Activated CD8-positive, alpha-beta memory T cell treated with anti-CD3 and anti-CD28 coated beads, Interleukin-2, amount 50 U/mL, for 48 hours (primary cell): ENCODE data around the gene AFG3L2.

Experiments
- DNase-seq: peaks from one replicate; pipeline ENCODE4 v3.0.0-alpha.2; 2020

The AFG3L2 gene

DNA sequence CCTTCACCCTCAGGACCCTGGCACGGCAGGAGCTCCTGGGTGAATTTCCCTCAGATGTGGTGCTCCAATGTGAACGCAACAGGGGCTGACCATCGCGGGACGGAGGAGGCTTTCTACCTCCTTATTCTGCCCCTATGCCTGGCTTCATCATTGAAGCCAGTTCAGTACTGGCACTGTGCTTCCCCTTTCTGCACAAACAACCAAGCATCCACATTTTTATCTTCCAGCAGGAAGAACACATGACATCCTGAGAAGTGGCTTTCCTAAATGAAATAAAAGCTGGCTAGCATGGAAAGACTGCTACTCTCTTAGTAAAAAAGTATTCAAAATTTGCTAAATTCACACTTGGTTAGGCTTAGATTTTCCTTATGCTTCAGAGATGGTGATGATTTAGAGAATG lies 24.8 kb downstream of the AFG3L2 start:
- DNase-seq, result no peak

DNA sequence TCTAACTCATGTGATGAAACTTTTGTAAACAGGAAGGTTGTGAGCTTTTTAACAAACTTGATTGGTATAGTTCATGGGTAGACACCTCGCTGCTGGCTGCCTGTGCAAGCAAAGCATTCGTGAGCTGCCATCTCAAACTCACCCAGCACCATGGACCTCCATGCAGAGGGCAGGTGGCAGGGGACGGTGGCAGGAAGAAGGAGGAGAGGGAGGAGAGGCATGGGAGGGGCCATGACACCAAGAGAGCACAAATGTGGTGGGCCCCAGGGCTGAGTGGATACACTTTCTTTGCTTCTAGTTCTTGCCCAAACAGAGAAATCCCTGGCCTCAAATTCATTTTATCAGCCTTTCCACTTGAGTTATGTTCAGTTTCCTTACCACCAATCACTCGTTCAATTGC lies 29.1 kb downstream of the AFG3L2 start:
- DNase-seq, result no peak

GRCh38 chr18:12346240-12346565 lies 30.8 kb downstream of the AFG3L2 start:
- peak; percentile 42 for DNase-seq

- DNase-seq, result peak; percentile 44
Measured at GRCh38 chr18:12345491-12346239, 31.4 kb downstream of the AFG3L2 start.

DNA sequence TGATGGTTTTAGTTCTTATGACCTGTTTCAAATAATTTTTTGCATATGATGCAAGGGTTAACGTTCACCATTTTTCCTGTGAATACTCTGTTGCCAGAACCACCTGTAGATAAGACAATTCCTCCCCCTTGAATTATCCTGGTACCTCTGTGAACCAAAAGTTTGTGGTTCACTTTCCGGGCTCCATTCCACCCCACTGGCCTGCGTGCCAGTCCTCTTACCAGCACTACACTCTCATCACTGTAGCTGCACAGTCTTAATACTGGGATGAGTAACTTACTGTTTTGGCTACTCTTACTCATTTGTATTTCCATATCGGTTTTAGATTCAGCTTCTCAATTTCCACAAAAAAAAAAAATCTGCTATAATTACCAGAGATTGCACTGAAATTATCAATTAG lies 34.4 kb downstream of the AFG3L2 start:
- no peak for DNase-seq

DNA sequence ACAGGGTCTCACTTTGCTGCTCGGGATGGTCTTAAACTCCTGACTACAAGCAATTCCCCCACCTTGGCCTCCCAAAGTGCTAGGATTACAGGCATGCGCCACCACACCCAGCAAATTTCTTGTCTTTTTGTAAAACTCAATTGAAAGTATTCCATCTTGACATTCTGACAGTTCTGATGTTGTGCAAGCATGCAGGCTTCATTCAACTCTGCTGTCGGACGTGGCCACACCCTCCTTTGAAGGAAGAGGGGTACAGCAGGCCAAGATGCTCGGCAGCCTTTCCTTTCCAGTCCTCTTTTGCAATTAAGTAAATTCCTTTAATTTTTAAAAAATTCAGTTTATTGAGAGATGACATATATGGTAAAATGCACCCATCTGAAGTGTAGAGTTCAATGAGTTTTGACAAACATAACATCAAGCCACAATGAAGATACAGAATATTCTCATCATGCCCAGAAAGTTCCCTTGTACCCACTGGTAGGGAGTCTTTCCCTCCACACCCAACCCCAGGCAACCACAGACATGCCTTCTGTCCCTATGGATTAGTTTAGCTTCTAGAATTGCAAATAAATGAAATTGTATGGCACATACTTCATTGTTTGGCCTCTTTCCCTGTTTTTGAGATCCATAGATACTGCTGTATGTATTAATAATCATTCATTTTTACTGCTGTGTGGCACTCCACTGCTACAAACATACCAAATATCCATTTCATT lies 35.9 kb downstream of the AFG3L2 start:
- DNase-seq, result no peak

GRCh38 chr18:12338382-12338781 lies 38.6 kb downstream of the AFG3L2 start:
- DNase-seq, result no peak

DNA sequence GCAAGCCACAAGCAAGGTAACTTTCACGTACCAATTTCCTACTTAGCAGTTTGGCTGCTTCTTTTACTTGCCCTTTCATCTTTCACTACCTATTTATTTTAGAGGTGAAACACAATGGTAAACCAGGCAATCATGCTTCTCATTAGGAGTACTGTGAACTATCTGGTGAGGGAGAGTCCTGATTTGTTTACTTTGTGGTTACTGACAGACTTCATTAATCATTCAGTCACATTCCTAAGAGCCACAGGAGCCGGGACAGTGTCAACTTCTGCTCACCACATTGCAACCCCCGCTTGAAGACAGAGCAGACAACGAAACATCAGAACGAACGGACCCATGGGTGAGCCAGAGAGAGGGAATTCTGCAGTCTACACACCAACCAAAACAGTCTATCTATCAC lies 40.1 kb downstream of the AFG3L2 start:
- DNase-seq, result no peak

GRCh38 chr18:12336171-12336613 lies 40.8 kb downstream of the AFG3L2 start:
- no peak for DNase-seq

DNA sequence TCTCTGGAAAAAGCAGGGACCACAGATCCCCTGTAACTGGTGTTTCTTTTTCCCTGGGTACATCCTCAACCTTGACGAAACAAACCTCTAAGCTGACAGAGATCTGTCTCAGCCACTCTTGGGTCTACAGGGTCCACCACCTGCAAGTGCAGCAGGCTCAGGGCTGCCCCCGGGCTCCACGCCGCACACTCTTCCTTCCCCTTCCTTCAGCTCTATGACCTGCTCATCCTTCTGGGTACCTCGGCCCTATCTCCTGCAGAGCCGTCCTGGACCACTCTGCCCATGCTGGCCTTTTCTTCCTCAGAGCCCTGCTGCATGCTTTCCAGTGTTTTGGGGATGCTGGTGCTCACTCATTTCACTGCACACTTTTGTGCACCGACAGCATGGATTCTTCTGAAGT lies 41.5 kb downstream of the AFG3L2 start:
- DNase-seq, result no peak

- no peak for DNase-seq
Measured at GRCh38 chr18:12334863-12335262, 42.2 kb downstream of the AFG3L2 start.

DNA sequence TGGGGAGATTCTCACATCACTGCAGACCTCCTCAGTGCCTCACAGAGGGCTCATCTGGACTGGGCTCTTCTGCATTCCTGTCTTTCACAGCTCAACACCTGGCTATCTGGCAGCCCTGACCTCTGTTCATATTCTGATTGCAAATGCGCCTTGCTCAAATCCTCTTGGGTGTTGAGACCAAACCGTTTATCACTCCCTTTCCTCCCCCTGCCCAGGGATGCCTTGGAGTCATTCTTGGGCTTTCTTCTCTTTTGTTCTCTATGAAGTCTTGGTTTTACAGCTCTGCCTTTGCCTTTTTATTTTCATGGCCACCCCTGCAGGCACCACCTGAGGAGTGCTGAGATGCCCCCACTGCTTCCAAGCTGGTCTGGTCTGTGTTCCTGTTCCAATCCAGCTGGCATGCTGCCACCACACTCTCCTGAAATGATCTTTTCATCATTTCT lies 42.6 kb downstream of the AFG3L2 start:
- DNase-seq, result no peak

DNA sequence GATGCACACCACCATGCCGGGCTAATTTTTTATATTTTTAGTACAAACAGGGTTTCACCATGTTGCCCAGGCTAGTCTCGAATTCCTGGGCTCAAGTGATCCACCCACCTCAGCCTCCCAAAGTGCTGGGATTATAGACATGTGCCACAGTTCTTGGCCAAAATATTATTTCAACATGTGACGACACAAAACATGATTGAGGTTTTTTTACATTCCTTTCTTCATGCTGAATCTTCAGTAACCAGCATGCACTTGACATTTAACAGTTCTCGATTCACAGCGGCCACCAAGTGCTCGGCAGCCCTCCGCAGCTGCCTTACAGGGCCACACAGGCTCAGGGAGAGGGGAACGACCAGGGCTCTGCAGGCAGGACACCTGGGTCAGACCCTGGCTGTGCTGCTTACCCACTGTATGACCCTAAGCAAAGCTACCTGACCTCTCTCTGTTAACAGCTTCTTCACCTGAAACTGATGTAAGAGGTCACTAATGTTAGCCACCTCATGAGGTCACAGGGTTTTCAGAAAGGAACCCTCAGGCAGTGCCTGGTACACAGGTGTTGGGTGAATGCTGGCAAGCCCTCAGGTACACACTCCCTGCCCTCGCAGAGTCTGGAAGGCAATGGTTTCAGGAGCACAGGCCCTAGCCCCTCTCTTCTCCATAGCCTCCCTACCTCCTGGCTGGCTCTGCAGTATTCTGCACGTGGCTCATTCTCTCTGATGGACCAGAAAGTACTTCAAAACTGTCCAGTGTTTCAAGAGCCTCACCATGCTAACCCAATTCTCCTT lies 43.3 kb downstream of the AFG3L2 start:
- no peak for DNase-seq

DNA sequence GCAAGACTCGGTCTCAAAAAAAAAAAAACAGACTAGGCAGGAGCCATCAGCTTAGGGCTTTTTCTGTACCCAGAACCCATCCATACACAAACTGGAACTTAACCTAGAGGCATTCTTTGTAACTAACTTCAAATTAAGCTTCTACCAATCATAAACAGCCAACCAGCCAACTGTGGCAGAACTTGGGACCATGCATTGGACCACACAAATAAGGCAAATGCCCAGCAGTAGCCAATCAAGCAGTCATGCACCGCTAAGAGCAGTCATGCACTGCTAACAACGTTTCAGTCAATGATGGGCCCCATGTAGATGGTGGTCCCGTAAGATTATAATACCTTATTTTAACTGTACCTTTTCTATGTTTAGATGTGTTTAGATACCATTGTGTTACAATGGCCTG lies 46.3 kb downstream of the AFG3L2 start:
- no peak for DNase-seq

DNA sequence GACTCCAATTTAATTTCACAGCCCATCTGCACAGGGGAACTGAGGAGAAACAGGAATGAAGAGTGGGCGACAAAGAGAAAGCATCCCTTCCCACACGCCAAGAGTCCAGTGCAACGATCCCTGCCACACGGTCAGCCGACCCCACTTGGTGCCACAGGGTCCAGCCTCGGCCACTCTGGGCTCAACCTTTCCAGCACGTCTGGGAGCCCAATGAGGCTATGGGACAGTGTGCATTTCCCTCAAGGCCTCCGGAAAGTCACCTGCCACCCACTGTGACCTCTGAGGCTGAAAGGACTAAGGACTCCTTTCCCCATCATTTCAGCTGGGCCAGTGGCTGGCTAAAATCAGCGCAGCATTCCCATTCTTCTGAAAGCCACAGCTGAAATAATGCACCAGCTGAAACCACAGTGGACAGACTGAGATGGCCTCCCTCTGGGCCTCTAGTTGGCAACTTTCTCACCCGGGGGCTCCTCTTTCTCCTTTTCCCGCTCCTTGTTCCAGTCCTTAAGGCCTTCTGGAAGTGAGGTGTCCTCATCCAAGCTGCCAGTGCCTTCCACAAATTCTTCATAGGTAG lies 47.8 kb downstream of the AFG3L2 start:
- no peak for DNase-seq

GRCh38 chr18:12328179-12328823 lies 48.7 kb downstream of the AFG3L2 start:
- peak; percentile 47 for DNase-seq

DNA sequence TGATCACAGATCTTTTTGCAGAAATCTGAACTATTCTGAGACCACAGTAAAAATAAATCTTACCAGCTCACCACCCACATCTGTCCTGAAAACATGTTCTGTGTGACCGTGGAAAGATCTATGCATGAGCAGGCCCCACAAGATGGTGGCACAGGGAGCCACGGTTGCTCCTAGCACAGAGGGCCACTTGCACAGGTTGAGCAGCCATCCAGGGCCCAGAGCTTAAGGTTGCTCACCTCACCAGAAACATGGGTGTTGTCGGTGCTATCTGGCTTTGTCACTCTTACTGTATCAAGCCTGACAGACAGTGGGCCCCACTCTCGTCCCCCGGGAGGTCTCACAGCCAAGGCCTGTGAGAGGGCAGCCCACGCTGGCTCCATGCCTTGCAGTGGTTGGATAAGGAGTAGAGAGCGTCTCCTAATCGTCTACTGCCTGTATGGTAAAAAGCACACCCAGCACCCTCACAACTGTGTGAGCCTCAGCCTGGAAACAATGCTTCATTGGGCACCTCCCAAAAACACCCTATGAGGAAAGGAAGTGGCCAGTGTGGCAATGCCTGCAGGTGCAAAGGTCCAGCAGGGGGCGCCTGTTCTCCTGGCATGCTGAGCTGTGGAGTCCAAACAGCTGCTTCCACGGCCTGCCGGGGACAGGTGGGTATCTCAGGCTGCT lies 49.4 kb downstream of the AFG3L2 start:
- peak; percentile 92 for DNase-seq

- DNase-seq, result peak; percentile 43
Measured at GRCh38 chr18:12326711-12327460, 50.1 kb downstream of the AFG3L2 start.

DNA sequence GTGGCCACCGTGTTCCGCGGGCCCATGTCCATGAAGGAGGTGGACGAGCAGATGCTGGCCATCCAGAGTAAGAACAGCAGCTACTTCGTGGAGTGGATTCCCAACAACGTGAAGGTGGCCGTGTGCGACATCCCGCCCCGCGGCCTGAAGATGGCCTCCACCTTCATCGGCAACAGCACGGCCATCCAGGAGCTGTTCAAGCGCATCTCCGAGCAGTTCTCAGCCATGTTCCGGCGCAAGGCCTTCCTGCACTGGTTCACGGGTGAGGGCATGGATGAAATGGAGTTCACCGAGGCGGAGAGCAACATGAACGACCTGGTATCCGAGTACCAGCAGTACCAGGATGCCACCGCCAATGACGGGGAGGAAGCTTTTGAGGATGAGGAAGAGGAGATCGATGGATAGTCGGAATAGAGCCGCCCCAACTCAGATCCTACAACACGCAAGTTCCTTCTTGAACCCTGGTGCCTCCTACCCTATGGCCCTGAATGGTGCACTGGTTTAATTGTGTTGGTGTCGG lies 51.2 kb downstream of the AFG3L2 start:
- peak; percentile 26 for DNase-seq

- peak; percentile 29 for DNase-seq
Measured at GRCh38 chr18:12324991-12325725, 51.9 kb downstream of the AFG3L2 start.

GRCh38 chr18:12321333-12321732 lies 55.7 kb downstream of the AFG3L2 start:
- no peak for DNase-seq
